Vagina (tissue), 2 donors: ENCODE results near the gene ZBTB11.

Source experiments
- POLR2A ChIP-seq, 2 donors: fragments of 450-650 bp; IDR thresholded peaks; one replicate each; pipeline ENCODE4 v1.6.1; 2017; ENCODE audit warnings: antibody characterized with exemption in 2 of 2, mild to moderate bottlenecking in 2 of 2, moderate library complexity in 2 of 2
- POLR2AphosphoS5 ChIP-seq, 2 donors: sonication (generic); formaldehyde crosslinking; IDR thresholded peaks; one replicate each; pipeline ENCODE4 v1.9.0; 2017; ENCODE audit warnings: antibody characterized with exemption in 2 of 2, mild to moderate bottlenecking in 2 of 2, low read depth in 1 of 2; ENCODE audit not compliant: insufficient read depth in 1 of 2
- TF ChIP-seq, protein P1 (sequence below), 3 experiments: fragments of 450-650 bp in 2 of 3; fragments of 200-600 bp in 1 of 3; sonication (generic) in 1 of 3; IDR thresholded peaks; one replicate each; pipeline ENCODE4 v1.5.1; 2017 to 2019; ENCODE audit warnings: antibody characterized with exemption in 3 of 3, mild to moderate bottlenecking in 2 of 3, moderate library complexity in 2 of 3

DNA sequence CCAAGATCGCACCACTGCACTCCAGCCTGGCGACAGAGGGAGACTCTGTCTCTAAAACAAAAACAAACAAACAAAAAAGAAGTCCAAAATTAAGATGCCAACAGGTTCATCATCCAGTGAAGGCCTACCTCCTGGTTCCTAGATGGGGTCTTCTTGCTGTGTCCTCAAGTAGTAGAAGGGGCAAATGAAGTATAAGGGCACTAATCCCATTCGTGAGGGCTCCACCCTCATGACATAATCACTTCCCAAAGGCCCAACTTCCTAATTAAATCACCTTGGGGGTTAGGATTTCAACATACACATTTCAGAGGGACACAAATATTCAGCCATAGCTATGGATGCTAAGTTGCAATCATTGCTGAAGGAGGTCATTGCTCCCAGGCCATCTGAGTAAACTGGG, 57.2 kb downstream of the ZBTB11 start:
- TF ChIP-seq POLR2AphosphoS5 (IDR thresholded peaks at IDR 0.05; ENCODE audit: insufficient read depth in 1 of 2, low read depth in 1 of 2) (no peak), POLR2A (IDR thresholded peaks at IDR 0.05) (no peak)
- TF ChIP-seq, protein P1, sequence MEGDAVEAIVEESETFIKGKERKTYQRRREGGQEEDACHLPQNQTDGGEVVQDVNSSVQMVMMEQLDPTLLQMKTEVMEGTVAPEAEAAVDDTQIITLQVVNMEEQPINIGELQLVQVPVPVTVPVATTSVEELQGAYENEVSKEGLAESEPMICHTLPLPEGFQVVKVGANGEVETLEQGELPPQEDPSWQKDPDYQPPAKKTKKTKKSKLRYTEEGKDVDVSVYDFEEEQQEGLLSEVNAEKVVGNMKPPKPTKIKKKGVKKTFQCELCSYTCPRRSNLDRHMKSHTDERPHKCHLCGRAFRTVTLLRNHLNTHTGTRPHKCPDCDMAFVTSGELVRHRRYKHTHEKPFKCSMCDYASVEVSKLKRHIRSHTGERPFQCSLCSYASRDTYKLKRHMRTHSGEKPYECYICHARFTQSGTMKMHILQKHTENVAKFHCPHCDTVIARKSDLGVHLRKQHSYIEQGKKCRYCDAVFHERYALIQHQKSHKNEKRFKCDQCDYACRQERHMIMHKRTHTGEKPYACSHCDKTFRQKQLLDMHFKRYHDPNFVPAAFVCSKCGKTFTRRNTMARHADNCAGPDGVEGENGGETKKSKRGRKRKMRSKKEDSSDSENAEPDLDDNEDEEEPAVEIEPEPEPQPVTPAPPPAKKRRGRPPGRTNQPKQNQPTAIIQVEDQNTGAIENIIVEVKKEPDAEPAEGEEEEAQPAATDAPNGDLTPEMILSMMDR (IDR thresholded peaks at IDR 0.05): no peak
